ENCODE data around the gene RAF1.
"Not testable (repeated sequence)": the region's sequence is repeated elsewhere in the genome, so short reads cannot be mapped to it uniquely, and the experiment has no call there.

Gene RAF1

DNA sequence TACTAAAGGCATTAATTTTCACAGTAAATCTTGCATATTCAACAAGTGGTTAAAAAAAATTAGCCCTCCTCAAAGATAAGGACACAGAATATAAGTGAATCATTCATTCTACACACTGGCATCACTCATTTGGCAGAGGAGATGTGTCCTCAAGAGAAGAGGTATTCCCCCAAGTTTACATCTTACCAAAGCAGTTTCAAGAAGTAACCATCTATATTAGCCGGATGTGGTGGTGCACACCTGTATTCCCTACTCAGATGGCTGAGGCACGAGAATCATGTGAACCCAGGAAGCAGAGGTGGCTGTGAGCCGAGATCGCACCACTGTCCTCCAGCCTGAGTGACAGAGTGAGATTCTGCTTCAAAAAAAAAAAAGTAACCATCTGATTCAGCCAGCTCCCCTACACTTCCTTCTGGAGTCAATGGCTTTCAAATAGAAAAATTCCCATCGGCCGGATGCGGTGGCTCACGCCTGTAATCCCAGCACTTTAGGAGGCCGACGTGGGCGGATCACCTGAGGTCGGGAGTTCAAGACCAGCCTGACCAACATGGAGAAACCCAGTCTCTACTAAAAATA lies 15.4 kb downstream of the RAF1 start:
- Histone ChIP-seq H3K27ac (peak overlapping the region in 1 of 2 donors; percentile 40), H3K4me1 (peaks cover 0 to 100% (median 32%) of the 10 kb centered on the region in 4 donors), H3K36me3 (no peaks in the 10 kb centered on the region), H3K27me3 (no peaks in the 10 kb centered on the region), H3K4me3 (no peak overlapping the region), H3K9me3 (no peaks in the 10 kb centered on the region)
- DNase-seq = peak in 1 of 2 donors; percentile 25
- TF ChIP-seq, protein P1, sequence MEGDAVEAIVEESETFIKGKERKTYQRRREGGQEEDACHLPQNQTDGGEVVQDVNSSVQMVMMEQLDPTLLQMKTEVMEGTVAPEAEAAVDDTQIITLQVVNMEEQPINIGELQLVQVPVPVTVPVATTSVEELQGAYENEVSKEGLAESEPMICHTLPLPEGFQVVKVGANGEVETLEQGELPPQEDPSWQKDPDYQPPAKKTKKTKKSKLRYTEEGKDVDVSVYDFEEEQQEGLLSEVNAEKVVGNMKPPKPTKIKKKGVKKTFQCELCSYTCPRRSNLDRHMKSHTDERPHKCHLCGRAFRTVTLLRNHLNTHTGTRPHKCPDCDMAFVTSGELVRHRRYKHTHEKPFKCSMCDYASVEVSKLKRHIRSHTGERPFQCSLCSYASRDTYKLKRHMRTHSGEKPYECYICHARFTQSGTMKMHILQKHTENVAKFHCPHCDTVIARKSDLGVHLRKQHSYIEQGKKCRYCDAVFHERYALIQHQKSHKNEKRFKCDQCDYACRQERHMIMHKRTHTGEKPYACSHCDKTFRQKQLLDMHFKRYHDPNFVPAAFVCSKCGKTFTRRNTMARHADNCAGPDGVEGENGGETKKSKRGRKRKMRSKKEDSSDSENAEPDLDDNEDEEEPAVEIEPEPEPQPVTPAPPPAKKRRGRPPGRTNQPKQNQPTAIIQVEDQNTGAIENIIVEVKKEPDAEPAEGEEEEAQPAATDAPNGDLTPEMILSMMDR (IDR thresholded peaks at IDR 0.05) = no peak
- intact Hi-C loops (cut with DNase I; ENCODE audit: low total_unique reads) = no loop called here

DNA sequence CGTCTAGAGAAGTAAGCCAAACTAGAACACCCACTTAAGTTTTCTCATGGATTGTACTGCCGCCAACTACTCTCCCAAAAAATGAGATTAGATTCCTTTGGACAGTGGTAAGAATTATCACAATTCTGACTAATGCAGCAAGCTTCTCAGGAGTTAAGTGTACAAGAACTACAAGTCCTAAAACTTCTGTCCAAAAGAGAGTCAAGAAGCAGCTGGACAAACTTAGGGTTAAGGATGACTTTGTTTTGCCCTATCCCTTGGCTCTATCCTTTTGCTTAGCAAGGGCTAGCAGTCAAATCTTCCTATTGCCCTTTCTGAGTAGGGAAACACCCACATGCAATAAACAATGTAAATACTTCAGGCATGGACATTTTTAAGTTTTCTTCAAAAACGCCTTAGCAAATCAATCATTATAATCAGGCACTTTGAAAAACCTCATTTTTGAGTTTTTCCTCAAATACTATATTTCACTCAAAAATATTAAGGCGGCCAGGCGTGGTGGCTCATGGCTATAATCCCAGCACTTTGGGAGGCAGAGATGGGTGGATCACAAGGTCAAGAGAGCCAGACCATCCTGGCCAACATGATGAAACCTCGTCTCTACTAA lies 19.5 kb downstream of the RAF1 start:
- Histone ChIP-seq H3K9me3 (no peaks in the 10 kb centered on the region), H3K27ac (peak overlapping the region; percentile 50 to 58), H3K4me3 (no peak overlapping the region), H3K36me3 (no peaks in the 10 kb centered on the region), H3K27me3 (no peaks in the 10 kb centered on the region), H3K4me1 (peaks cover 0 to 82% (median 41%) of the 10 kb centered on the region in 4 donors)
- intact Hi-C loops (cut with DNase I; ENCODE audit: low total_unique reads) = no loop called here
- TF ChIP-seq, protein P1 (IDR thresholded peaks at IDR 0.05) = no peak
- DNase-seq = no peak

DNA sequence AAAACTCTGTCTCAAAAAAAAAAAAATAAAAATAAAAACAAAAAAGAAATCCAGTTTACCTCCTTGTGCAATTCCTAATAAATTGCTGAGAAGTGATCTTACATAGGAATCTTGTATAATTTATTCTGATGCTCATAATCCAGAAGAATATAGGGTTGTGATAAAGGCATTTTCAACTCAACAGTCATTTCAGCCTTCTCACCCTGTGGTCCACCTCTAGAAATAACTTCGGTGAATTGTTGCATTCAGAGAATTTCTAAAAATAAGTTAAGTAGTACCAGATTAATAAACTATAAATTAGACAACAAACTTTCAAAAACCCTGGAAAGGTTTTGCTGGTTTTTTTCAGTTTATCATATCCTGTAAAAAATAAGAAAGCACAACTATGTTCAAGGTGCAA lies 20.2 kb downstream of the RAF1 start:
- no peaks in the 10 kb centered on the region for H3K27me3 ChIP-seq
- peaks cover 0 to 78% (median 40%) of the 10 kb centered on the region in 4 donors for H3K4me1 ChIP-seq
- H3K27ac ChIP-seq = peak overlapping the region; percentile 50 to 58
- TF ChIP-seq, protein P1 (IDR thresholded peaks at IDR 0.05) = no peak
- H3K4me3 ChIP-seq = no peak overlapping the region
- H3K36me3 ChIP-seq = no peaks in the 10 kb centered on the region
- intact Hi-C loops (cut with DNase I; ENCODE audit: low total_unique reads) = no loop called here
- DNase-seq = no peak
- no peaks in the 10 kb centered on the region for H3K9me3 ChIP-seq

DNA sequence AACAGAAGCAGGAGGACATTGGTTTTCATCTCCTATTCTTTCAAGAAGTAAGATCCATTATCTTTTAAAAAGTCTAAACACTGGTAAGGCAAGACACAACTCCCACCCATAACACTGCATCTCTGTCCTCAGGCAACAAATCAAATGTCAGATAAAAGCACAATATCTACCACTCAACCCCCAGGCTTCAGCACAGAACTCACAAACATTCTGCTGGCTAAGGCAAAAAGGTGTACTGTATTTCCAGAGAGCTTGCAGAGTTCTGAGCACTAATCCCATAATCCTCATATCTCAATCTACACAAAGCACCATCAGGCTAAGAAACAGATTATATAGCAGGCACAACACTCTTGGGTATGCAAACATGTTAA lies 20.9 kb downstream of the RAF1 start:
- Histone ChIP-seq H3K9me3 (no peaks in the 10 kb centered on the region), H3K27ac (peak overlapping the region; percentile 50 to 58), H3K4me1 (peaks cover 0 to 78% (median 40%) of the 10 kb centered on the region in 4 donors), H3K36me3 (no peaks in the 10 kb centered on the region), H3K27me3 (no peaks in the 10 kb centered on the region), H3K4me3 (no peak overlapping the region)
- intact Hi-C loops (cut with DNase I; ENCODE audit: low total_unique reads) = no loop called here
- DNase-seq = no peak
- TF ChIP-seq, protein P1 (IDR thresholded peaks at IDR 0.05) = no peak

DNA sequence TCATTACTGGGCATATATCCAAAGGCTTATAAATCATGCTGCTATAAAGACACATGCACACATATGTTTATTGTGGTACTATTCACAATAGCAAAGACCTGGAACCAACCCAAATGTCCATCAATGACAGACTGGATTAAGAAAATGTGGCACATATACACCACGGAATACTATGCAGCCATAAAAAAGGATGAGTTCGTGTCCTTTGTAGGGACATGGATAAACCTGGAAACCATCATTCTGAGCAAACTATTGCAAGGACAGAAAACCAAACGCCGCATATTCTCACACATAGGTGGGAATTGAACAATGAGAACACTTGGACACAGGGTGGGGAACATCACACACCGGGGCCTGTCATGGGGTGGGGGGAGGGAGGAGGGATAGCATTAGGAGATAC lies 23.1 kb downstream of the RAF1 start:
- intact Hi-C loops (cut with DNase I; ENCODE audit: low total_unique reads); H3K4me3 ChIP-seq; H3K9me3 ChIP-seq; H3K36me3 ChIP-seq; DNase-seq; H3K27me3 ChIP-seq: not testable (repeated sequence)
- Histone ChIP-seq H3K27ac (peak overlapping the region in 1 of 2 donors; percentile 58), H3K4me1 (peaks cover 0 to 64% (median 38%) of the 10 kb centered on the region in 4 donors)

DNA sequence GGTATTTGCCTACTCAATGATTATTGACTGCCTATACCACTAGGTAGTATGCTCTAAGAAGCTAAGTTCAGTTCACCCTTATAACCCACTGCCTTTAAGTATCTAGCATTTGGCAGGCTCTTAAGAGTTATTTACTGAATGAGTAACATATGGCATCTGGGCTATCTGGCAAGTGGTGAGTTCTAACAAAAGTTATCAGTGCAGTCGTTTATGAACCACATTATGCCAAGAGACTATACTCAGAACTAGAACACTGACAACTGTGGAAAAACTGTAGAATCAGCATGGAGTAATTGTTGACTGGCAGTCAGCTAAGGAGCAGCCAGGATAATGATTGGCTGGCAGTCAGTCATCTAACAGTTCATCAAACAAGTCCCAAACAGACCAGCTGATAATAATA lies 25.8 kb downstream of the RAF1 start:
- peak overlapping the region in 1 of 2 donors; percentile 27 for H3K27ac ChIP-seq

More for the DNA sequence above, 25.8 kb downstream of the RAF1 start:
- no peaks in the 10 kb centered on the region for H3K27me3 ChIP-seq
- H3K4me1 ChIP-seq = peaks cover 0 to 41% (median 21%) of the 10 kb centered on the region in 4 donors
- DNase-seq = no peak
- H3K36me3 ChIP-seq = no peaks in the 10 kb centered on the region
- no peak overlapping the region for H3K4me3 ChIP-seq
- TF ChIP-seq, protein P1 (IDR thresholded peaks at IDR 0.05) = no peak
- no peaks in the 10 kb centered on the region for H3K9me3 ChIP-seq
- intact Hi-C loops (cut with DNase I; ENCODE audit: low total_unique reads) = no loop called here

Measured in tibial artery (tissue), 4 donors.